GM21390 (cell line): ENCODE results near the gene KIAA1755.
"Not testable (repeated sequence)": the region's sequence is repeated elsewhere in the genome, so short reads cannot be mapped to it uniquely, and the experiment has no call there.

Experiments used
- ATAC-seq: cut with Tn5 transposase; IDR thresholded peaks from one replicate; pipeline ENCODE4 v1.9.1; 2021; ENCODE audit not compliant: unreplicated experiment

The KIAA1755 gene

GRCh38 chr20:38290829-38291814 is 30.6 kb upstream of the KIAA1755 start:
- ATAC-seq: no peak

GRCh38 chr20:38286586-38287531 is 26.3 kb upstream of the KIAA1755 start:
- no peak for ATAC-seq

DNA sequence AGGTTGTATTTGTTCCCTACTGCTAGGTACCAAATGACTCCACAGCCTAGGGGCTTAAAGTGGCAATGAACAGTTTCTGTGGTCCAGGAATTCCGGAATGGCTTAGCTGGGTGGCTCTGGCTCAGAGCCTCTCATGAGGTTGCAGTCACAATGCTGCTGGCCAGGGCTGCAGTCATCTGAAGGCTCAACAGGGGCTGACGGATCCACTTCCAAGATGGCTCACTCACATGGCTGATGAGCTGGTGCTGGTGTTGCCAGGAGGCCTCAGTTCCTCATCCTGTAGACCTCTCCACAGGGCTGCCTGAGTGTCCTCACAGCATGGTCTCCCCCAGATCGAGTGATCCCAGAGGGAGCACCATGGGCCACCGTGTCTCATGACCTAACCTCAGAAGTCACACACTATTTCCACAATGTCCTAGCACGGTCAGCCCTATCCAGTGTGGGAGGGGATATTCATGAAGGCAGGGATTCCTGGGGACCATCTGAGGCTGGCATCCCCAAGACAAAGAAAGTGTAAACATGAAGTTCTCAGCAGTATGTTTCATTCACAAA is 24.4 kb upstream of the KIAA1755 start:
- ATAC-seq: no peak

- ATAC-seq: not testable (repeated sequence)
These were observed 23.6 kb upstream of the KIAA1755 start for GRCh38 chr20:38284066-38284650.

DNA sequence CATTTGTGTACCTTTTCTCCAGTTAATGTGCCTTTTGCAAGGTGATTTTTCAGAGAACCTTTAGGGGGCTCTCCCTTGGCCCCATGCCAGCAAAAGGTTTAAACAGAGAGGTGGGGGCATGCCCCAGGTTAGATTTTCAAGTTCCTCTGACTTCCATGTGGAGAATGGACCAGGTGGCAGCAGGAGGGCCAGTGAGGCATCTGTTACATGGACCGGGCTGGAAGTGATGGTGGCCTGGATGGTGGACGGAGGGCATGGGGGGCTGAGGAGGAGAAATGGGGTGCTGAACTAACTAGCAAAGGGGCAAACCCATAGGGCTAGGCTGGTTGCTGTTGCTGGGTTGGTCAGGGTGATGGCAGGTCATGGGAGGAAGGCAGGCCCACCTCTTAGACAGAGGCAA is 22.7 kb upstream of the KIAA1755 start:
- ATAC-seq: no peak

DNA sequence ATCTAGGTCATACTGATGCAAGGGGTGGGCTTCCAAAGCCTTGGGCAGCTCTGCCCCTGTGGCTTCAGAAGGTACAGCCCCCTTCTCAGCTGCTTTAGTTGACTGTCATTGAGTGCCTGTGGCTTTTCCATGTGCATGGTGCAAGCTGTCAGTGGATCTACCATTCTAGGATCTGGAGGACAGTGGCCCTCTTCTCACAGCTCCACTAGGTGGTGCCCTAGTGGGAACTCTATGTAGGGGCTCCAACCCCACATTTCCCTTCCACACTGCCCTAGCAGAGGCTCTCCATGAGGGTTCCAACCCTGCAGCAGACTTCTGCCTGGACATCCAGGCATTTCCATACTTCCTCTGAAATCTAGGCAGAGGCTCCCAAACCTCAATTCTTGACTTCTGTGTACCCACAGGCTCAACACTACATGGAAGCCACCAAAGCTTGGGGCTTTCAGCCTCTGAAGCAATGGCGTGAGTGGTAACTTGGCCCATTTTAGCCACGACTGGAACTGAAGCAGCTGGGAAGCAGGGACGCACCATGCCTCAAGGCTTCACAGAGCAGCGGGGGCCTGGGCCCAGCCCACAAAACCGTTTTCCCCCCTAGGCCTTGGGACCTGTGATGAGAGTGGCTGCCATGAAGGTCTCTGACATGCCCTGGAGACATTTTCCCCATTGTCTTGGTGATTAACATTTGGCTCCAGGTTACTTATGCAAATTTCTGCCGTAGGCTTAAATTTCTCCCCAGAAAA is 20.8 kb upstream of the KIAA1755 start:
- ATAC-seq: not testable (repeated sequence)

DNA sequence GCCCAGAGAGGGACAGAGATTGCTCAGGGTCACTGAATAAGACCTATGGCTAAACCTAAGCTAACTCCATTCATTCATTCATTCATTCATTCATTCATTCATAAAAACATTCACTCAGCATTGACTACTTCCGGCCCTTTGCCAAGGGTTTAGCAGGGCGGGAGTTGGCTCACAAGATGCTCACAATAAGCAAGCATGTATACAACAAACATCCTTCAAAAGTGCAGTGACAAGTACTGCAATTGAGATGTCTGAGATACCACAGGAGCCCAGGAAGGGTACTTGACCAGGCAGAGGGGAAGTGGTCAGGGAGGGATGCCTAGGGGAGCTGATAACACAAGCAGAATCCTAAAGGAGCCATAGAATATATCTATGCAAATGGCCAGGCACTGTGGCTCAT is 18.2 kb upstream of the KIAA1755 start:
- ATAC-seq: no peak

DNA sequence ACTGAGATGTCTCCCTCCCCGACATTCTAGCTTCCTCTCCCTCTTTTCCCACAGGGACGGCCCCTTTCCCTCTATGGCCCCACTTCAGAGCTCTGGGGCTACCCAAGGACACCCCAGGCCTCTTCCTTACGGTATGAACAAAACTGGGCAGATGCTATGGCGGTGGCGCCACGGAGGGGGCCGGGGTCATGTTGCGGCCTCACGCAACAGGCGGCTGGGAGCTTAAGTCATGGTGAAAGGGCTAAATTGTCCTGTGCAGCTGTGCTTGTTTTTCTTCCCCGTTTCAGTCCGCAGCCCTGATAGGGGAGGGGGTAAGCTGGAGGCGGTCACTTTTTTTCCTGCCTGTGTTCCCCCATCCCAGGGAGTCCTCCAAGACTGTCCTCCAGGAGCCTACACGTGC is 17.6 kb upstream of the KIAA1755 start:
- ATAC-seq: no peak

GRCh38 chr20:38277691-38278090 is 17.2 kb upstream of the KIAA1755 start:
- no peak for ATAC-seq

DNA sequence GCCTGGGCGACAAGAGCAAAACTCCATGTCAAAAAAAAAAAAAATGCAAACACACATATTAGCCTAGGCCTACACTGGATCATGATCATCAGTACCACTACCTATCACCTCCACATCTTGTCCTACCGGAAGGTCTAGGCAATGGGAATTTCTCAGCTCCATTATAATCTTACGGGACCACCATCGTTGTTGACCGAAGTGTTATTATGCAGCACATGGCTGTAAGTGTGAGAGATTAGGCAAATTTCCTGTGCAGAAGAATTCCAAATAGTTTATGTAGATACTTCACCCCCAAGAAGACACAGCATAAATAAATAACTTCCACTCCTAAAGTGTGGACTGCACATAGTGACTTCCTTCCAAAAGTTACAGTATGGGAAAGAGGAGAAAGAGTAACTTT is 16.8 kb upstream of the KIAA1755 start:
- no peak for ATAC-seq

GRCh38 chr20:38275815-38276550 is 15.4 kb upstream of the KIAA1755 start:
- no peak for ATAC-seq

DNA sequence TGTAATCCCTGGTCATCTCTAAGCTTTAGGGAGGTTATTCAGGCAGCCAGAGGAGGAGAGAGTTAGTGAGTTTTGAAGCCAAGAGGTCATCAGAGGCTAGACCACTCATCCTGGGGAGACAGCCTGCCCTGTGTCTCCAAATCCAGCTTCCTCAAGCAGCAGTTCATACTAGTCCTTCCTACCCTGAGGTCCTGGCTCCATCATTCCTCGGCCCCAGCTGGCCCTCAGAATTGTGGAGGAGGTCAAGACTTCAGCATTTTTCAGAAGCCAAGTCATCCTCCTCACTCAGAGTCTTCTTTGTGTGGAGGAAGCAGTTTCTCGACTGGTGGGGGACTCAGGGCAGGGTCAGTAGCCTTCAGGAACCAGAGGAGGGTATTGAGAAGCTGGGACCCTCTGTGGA is 12.4 kb upstream of the KIAA1755 start:
- no peak for ATAC-seq

DNA sequence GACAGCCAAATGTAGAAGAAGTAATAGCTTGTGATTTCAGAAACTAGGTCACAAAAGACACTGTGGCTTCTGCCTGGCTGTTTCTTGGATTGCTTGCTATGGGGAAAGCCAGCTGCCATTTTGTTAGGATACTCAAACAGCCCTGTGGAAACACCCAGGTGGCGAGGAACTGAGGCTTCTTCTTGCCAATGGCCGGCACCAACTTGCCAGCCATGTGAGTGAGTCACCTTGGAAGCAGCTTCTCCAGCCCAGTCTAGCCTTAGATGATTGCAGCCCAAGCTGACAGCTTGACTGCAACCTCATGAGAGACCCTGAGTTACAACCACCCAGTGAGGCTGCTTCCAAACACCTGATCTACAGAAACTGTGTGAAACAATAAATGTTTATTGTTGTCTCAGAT is 11.9 kb upstream of the KIAA1755 start:
- no peak for ATAC-seq

DNA sequence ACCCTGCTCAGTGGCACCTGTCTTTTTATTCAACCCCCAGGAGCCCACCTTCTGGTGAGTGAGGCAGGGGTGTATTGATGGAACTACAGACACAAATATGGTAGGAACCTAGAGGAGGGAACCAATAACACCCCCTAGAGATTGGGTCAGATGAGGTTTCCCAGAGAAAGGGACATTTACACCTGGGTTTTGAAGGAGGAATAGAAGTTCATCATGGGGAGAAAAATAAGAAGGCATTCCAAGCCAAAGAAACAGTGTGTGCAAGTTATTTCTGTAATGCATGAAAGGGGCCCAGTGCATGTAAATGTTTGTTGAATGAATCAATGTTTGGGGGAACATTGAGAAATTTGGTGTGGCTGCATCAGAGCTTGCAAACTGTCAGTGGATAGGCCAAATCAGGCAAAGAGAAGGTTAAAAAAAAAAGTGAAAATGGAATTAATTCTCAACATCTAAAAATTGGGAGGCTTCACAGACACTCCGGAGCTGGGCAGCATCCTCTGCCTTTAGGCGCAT is 11.1 kb upstream of the KIAA1755 start:
- no peak for ATAC-seq

GRCh38 chr20:38270869-38271605 is 10.5 kb upstream of the KIAA1755 start:
- no peak for ATAC-seq

DNA sequence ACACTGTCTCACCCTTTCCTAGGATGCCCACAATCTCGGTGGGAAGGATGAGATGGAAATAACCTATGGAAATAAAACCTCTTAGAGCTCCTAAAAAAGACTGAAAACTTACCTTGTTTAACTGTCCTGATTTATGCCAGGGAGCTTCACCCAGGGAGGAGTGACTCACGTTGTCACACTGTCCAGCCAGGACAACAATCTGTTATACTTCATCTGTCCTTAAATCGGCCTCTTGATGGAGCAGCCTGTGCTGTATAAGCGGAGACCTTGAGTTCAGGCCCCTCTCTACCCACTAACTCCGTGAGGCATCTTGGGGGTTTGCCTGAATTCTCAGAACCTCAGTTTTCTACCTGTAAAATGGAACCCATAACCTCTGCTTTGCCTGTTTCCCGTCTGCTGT is 9.2 kb upstream of the KIAA1755 start:
- ATAC-seq: no peak

DNA sequence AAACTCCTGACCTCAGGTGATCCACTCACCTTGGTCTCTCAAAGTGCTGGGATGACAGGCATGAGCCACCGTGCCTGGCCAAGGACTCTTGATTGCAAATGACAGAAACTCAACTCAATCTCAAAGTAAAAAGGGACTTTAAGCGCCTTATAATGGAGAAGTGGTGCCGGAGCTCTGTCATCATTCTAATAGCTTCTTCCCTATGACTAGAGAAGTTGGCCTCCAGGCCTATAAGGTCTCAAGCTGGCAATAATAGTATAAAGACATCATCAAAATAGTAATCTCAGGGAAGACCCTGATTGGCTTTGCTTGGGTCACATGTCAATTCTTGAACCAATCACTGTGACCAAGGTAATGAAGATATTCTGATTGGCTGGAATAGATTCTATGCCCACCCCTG is 8.5 kb upstream of the KIAA1755 start:
- ATAC-seq: no peak

DNA sequence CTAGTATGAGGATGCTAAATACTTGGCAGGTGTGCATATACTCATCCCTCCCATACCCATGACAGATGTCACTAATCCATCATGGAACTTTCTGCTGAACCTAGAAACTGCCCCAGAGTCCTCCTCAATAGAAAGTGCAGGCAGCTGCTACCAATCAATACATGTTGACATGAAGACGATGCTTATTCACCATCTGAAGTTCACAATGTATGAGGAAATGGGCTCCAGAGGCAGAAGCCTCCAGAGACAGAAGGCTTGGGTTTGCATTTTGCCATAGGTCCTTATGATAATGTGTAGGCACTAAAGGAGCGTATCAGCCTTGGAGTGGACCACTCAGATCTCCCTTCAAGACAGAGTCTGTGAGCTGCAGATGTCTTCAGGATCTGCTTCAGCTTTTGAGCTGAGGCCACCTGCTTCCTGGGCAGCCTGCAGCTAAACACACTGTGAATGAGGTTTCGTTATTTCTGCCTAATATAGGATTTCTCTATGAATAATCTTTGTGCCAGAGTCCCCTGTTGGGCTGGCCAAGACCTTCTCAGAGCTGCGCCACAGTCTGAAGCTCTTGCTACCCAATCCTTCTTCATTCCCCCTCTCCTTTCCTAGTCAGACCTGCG is 7.5 kb upstream of the KIAA1755 start:
- ATAC-seq: no peak
